C4-2B (cell line): ENCODE data around the gene PAXX.

Source experiments
- CTCF ChIP-seq: fragments of 450-650 bp; conservative IDR thresholded peaks from 2 replicates; pipeline ENCODE4 v1.5.1; 2017; ENCODE audit warnings: mild to moderate bottlenecking
- ZFX ChIP-seq: fragments of 450-650 bp; IDR thresholded peaks from 2 replicates; pipeline ENCODE4 v1.6.1; 2017

GRCh38 chr9:137026384-137026783, 34.2 kb downstream of the PAXX start:
- no peak for TF ChIP-seq CTCF
- no peak for TF ChIP-seq ZFX
